ENCODE measurements around the gene COA1. TPM values are rescaled to one million over a fixed set of nuclear protein-coding genes. Genes with fewer than 3 reads are reported as not detected.

The COA1 gene
- total and polyA plus RNA-seq, 2 donors (not counting 1 experiment from before 2014, with no cell fraction given), result 28.7 to 72.7 TPM

DNA sequence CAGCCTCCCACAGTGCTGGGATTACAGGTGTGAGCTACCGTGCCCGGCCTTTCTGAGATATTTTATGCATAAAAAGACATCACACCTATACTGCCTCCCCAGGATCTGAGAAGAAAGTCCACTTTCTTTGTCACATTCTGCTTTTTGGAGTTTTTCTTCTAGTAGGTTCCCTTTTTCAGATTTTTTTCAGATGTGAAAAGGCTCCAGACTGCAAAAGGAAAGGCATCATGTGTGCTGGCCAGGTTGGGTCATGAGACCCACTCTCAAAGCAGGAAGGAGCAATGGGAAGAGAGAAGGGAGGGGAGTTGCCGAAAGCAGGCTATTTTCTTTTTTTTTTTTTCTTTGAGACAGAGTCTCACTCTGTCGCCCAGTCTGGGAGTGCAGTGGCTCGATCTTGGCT is 40.0 kb upstream of the COA1 start:
- ChIA-PET CTCF (no interaction called here), POLR2A (no interaction called here)
- WGBS (ENCODE audit: insufficient coverage), result 100% methylated on average over 1 of the region's 5 CpGs
- H3K9ac ChIP-seq (ENCODE audit: low read length), result no peak overlapping the region
- H4K20me1 ChIP-seq (ENCODE audit: control insufficient read depth, insufficient read depth, low read length, poor library complexity, severe bottlenecking), result no peaks in the 10 kb centered on the region
- no peak overlapping the region for H2AFZ ChIP-seq (ENCODE audit: insufficient read depth, low read depth, low read length, poor library complexity, severe bottlenecking)
- DNase-seq, result no peak
- ATAC-seq (ENCODE audit: low read depth), result no peak
- H3K27ac ChIP-seq (ENCODE audit: low read length in 2 of 2), result no peak overlapping the region
- H3K36me3 ChIP-seq (replicated peaks in 1 of 2; ENCODE audit: control extremely low read depth in 1 of 2, control insufficient read depth in 1 of 2, extremely low read depth in 1 of 2, insufficient read depth in 2 of 2, low read length in 1 of 2), result no peaks in the 10 kb centered on the region
- H3K4me1 ChIP-seq (ENCODE audit: control insufficient read depth in 2 of 2, insufficient read depth in 2 of 2, low read length in 2 of 2), result peaks cover 6 to 7% of the 10 kb centered on the region in 2 donors
- Mint-ChIP-seq H3K4me1 (peaks cover 7% of the 10 kb centered on the region), H3K4me3 (no peak overlapping the region), H3K27me3 (no peaks in the 10 kb centered on the region), H3K9me3 (ENCODE audit: insufficient read depth) (no peaks in the 10 kb centered on the region), H3K27ac (no peak overlapping the region)
- no peaks in the 10 kb centered on the region for H3K9me3 ChIP-seq (ENCODE audit: control extremely low read depth in 1 of 3, control insufficient read depth in 2 of 3, insufficient read depth in 1 of 3, low read length in 2 of 3)
- intact Hi-C loops (cut with micrococcal nuclease), result no loop called here
- TF ChIP-seq, protein P1, sequence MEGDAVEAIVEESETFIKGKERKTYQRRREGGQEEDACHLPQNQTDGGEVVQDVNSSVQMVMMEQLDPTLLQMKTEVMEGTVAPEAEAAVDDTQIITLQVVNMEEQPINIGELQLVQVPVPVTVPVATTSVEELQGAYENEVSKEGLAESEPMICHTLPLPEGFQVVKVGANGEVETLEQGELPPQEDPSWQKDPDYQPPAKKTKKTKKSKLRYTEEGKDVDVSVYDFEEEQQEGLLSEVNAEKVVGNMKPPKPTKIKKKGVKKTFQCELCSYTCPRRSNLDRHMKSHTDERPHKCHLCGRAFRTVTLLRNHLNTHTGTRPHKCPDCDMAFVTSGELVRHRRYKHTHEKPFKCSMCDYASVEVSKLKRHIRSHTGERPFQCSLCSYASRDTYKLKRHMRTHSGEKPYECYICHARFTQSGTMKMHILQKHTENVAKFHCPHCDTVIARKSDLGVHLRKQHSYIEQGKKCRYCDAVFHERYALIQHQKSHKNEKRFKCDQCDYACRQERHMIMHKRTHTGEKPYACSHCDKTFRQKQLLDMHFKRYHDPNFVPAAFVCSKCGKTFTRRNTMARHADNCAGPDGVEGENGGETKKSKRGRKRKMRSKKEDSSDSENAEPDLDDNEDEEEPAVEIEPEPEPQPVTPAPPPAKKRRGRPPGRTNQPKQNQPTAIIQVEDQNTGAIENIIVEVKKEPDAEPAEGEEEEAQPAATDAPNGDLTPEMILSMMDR (IDR thresholded peaks at IDR 0.05), result no peak
- TF ChIP-seq EZH2 (IDR thresholded peaks at IDR 0.05; ENCODE audit: borderline replicate concordance, insufficient read depth, low read depth, low read length, poor library complexity, severe bottlenecking), result no peak
- H3K27me3 ChIP-seq (replicated peaks in 1 of 4; ENCODE audit: control extremely low read depth in 1 of 4, control insufficient read depth in 3 of 4, insufficient read depth in 4 of 4, low read length in 3 of 4), result no peaks in the 10 kb centered on the region
- H3K4me3 ChIP-seq (ENCODE audit: control extremely low read depth in 1 of 5, extremely low read depth in 1 of 5, insufficient read depth in 1 of 5, low read depth in 2 of 5, low read length in 4 of 5), result no peak overlapping the region
- H3K4me2 ChIP-seq (replicated peaks; ENCODE audit: low read depth, low read length, poor library complexity, severe bottlenecking), result no peak overlapping the region
- no peaks in the 10 kb centered on the region for H3K79me2 ChIP-seq (ENCODE audit: control insufficient read depth, insufficient read depth, low read length)

DNA sequence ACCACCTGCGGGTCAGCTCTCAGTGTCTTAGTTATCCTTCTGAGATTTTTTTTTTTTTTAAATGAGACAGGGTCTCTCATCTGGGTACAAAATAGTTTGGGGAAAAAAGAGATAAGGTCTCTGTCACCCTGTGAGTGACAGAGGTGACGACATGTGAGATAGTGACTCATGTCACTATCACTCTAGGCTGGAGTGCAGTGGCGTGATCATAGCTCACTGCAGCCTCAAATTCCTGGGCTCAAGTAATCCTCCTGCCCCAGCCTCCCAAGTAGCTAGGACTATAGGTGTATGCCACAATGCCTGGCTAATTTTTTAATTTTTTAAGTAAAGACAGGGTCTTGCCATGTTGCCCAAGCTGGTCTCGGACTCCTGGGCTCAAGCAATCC is 39.6 kb upstream of the COA1 start:
- POLR2A ChIA-PET, result no interaction called here
- Histone ChIP-seq H4K20me1 (ENCODE audit: control insufficient read depth, insufficient read depth, low read length, poor library complexity, severe bottlenecking) (no peaks in the 10 kb centered on the region), H3K4me3 (ENCODE audit: control extremely low read depth in 1 of 5, extremely low read depth in 1 of 5, insufficient read depth in 1 of 5, low read depth in 2 of 5, low read length in 4 of 5) (no peak overlapping the region), H3K9ac (ENCODE audit: low read length) (no peak overlapping the region), H3K36me3 (replicated peaks in 1 of 2; ENCODE audit: control extremely low read depth in 1 of 2, control insufficient read depth in 1 of 2, extremely low read depth in 1 of 2, insufficient read depth in 2 of 2, low read length in 1 of 2) (no peaks in the 10 kb centered on the region), H3K27me3 (replicated peaks in 1 of 4; ENCODE audit: control extremely low read depth in 1 of 4, control insufficient read depth in 3 of 4, insufficient read depth in 4 of 4, low read length in 3 of 4) (no peaks in the 10 kb centered on the region), H3K4me2 (replicated peaks; ENCODE audit: low read depth, low read length, poor library complexity, severe bottlenecking) (no peak overlapping the region), H3K79me2 (ENCODE audit: control insufficient read depth, insufficient read depth, low read length) (no peaks in the 10 kb centered on the region), H3K9me3 (ENCODE audit: control extremely low read depth in 1 of 3, control insufficient read depth in 2 of 3, insufficient read depth in 1 of 3, low read length in 2 of 3) (no peaks in the 10 kb centered on the region), H3K4me1 (ENCODE audit: control insufficient read depth in 2 of 2, insufficient read depth in 2 of 2, low read length in 2 of 2) (peaks cover 9 to 10% of the 10 kb centered on the region in 2 donors), H2AFZ (ENCODE audit: insufficient read depth, low read depth, low read length, poor library complexity, severe bottlenecking) (no peak overlapping the region), H3K27ac (ENCODE audit: low read length in 2 of 2) (no peak overlapping the region)
- DNase-seq (no peak), ATAC-seq (ENCODE audit: low read depth) (no peak)
- WGBS (ENCODE audit: insufficient coverage), result 100% methylated on average over 3 of the region's 4 CpGs
- intact Hi-C loops (cut with micrococcal nuclease), result no loop called here
- CTCF ChIA-PET, result no interaction called here
- TF ChIP-seq EZH2 (IDR thresholded peaks at IDR 0.05; ENCODE audit: borderline replicate concordance, insufficient read depth, low read depth, low read length, poor library complexity, severe bottlenecking), result no peak
- TF ChIP-seq, protein P1 (IDR thresholded peaks at IDR 0.05), result no peak
- H3K27me3 Mint-ChIP-seq, result no peaks in the 10 kb centered on the region
- H3K27ac Mint-ChIP-seq, result no peak overlapping the region
- peaks cover 11% of the 10 kb centered on the region for H3K4me1 Mint-ChIP-seq
- H3K4me3 Mint-ChIP-seq, result no peak overlapping the region
- H3K9me3 Mint-ChIP-seq (ENCODE audit: insufficient read depth), result no peaks in the 10 kb centered on the region
